Measurements from ENCODE around the gene PRDM12.

The PRDM12 gene

GRCh38 chr9:130664251-130665028 is at the start of gene PRDM12:
PRDM12 (plus strand) TSS chr9:130664594; CDS start chr9:130664654, 60 bp downstream.
- no peak for DNase-seq (ENCODE audit: low spot score)

DNA sequence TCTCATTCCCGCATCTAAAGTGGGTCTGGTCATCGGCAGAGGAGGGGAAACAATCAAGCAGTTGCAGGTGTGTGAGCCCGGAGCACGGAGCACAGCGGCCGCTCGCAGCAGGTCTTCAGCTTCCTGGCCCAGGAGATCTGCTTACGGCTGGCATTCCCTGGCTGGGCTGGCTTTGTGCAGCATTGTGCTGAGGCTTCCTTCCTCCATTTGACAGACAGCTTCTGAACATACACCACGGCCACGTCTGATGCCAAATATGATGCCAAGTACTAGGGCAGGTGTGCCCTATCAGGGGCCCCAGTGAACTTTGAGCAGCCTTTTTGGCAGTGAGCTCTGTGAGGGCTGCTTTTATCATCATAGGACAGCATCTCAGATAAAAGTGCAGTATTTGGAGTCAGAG is 47.9 kb upstream of the PRDM12 start:
- no peak for DNase-seq (ENCODE audit: low spot score)

- no peak for DNase-seq (ENCODE audit: low spot score)
Observed at GRCh38 chr9:130623466-130623865, 40.9 kb upstream of the PRDM12 start.

DNA sequence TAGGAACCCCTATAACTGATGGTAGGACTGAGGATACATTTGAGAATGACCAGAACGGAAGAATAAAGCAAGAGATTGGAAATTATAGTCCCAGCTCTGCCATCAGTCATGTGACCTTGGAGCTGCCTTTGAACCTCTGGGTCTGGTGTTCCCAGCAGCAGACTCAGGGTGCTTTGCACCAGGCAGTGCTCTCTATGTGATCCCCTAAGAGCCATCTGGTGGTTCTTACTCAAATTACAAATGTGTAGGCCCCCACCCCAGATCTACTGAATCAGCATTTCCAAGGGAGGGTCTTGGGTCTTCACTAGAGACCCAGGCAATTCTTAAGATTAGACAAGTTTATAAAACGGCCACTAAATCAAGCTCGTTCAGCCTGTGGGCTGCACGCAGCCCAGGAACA is 40.2 kb upstream of the PRDM12 start:
- no peak for DNase-seq (ENCODE audit: low spot score)

GRCh38 chr9:130626249-130626996 is 38.0 kb upstream of the PRDM12 start:
- no peak for DNase-seq (ENCODE audit: low spot score)

- DNase-seq (ENCODE audit: low spot score), result no peak
Observed at GRCh38 chr9:130627051-130627450, 37.3 kb upstream of the PRDM12 start.

DNA sequence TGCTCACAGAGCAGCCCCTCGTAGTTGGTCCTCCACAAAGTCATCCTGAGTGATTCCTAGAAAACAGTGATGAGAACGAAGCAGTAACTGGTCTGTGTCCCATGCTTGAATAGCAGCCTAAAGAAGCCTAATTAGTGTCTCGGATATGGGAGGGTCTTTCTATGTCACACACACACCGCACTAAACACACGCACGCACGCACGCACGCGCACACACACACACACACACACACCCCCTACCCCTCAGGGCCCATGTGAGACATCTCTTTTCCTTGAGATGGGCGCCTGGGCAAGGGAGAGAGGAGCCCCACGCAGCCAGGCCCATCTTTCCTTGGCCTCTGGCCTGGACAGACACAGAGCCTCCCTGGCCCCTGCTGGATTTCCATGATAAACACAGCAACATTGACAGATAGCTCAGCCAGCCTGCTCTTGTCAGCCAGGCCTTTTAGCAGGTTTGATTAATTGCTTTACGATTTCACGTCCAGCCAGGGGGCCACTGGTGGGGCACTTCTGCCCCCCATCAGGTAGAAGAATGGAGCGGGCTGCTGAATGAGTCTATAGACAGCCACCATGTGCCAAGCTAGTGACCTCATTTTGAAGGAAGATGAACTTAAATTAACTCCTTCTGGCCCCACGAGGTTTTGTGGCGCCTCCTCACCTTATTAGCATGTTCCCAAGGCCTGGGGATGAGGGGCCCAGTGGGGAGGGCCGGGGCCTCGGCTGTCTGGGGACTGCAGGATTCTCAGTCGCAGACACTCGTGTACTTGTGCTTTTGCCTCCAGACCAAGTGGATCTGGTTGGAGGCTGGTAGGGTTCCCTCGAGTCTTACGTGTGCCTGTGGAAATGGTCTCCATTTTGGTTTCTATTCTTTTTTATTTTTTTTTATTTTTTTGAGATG is 36.2 kb upstream of the PRDM12 start:
- DNase-seq (ENCODE audit: low spot score), result no peak

- no peak for DNase-seq (ENCODE audit: low spot score)
Observed at GRCh38 chr9:130629443-130630070, 34.8 kb upstream of the PRDM12 start.

DNA sequence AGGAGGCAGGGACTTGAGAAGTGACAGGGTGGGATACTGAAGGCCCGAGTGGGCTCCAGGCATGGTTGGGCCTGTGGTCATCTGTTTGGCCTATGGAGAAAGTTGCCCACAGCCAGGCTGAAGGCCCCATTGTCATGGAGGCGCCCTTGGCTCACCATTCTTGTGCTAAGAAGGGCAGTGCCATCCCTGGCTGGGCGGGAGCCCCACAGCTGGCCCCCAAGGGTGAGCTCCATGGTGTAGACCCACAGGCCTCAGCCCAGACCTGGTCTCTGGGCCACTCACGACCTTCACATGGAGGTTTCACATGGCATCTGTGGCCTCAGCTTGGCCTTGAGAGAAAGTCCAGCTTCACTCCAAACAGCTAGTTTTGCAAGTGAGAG is 34.3 kb upstream of the PRDM12 start:
- no peak for DNase-seq (ENCODE audit: low spot score)

- DNase-seq (ENCODE audit: low spot score), result no peak
Observed at GRCh38 chr9:130630506-130631330, 33.7 kb upstream of the PRDM12 start.

DNA sequence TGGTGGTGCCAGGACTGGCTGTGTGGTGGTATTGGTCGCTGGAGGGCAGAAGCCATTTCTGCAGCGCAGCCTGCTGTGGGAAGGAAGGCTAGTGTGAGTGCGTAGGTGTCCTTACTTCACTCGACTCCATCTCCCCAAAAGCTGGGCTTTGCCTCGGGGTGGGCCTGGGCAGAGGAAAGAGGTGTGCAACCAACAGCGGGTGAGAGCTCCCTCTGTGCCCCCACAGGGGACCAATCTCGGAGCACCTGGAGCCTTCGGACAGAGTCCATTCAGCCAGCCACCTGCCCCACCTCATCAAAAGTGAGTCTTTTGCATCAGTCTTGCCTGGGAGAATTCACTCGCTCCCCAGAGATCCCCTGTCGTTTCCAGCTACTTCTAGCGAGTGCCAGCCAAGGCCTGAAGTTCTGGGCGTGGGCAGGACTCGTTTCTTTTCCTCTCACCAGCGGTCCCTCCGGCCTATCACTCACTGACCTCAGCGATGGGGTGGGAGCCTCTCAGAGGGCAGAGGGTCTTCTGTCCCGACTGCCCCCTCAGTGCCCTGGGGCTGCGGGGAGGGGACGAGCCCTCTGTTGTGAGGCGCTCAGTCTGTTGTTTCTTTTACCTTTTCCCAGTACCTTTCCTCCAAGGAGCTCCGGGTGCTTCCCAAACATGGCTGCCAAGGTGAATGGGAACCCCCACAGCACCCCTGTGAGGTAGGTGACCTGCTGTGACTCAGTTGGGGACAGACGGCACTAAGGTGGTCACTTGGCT is 32.9 kb upstream of the PRDM12 start:
- DNase-seq (ENCODE audit: low spot score), result no peak

GRCh38 chr9:130632081-130632710 is 32.2 kb upstream of the PRDM12 start:
- DNase-seq (ENCODE audit: low spot score), result no peak

GRCh38 chr9:130632841-130633240 is 31.6 kb upstream of the PRDM12 start:
- no peak for DNase-seq (ENCODE audit: low spot score)

- DNase-seq (ENCODE audit: low spot score), result no peak
Observed at GRCh38 chr9:130633336-130634190, 30.8 kb upstream of the PRDM12 start.

GRCh38 chr9:130634191-130634768 is 30.1 kb upstream of the PRDM12 start:
- DNase-seq (ENCODE audit: low spot score), result no peak

DNA sequence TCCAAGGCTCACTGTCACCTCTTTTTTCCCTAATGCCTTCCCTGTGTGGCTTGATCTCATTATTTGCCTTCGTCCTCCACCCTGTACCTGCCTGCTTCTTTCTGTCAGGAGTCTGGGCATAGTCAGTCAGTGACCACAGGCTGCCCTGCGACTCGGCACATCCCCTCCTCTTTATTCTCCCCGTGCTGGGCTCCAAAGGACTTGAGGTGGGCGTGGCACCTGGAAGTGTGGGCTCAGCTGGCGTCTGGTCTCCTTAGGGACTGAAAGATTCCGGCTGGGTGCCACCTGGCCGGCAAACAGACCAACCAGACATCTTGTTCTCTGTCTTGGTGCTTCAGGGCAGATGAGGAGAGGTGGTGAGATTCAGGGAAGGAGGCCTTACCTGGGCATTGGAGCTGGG is 29.6 kb upstream of the PRDM12 start:
- DNase-seq (ENCODE audit: low spot score), result no peak

DNA sequence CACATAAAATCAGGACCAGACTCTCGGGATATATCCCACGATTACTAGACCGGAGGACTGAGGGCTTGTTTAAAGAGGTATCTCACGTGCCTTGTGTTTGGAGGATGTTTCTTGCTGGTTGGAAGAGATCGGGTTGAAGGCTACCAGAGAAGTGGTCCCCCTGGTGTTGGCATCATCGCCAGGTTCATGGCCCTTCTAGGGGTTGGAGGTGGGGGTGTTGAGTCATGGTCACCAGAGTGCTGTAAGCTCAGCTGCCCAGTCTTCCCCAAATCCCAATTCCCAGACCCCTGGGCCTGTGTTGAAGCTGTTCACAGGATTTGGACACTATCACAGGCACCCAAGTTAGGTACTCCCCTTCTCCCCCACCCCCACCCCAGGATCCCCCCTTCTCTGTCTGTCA is 29.1 kb upstream of the PRDM12 start:
- no peak for DNase-seq (ENCODE audit: low spot score)
